Astrocyte of the spinal cord (primary cell): Measurements from ENCODE around the gene CCR9.

Source experiments
- DNase-seq: peaks from one replicate; pipeline ENCODE4 v3.0.0; 2011; ENCODE audit warnings: low read depth, low spot score
- H3K4me3 ChIP-seq: 2 replicates; pipeline ENCODE4 v1.5.1; 2011; ENCODE audit warnings: low read depth, mild to moderate bottlenecking, low read length, moderate library complexity
- in situ Hi-C: cut with HindIII; loops from 2 replicates; pipeline ENCODE4 v1.10.0; 2017; ENCODE audit warnings: low sequenced_read_pairs
- TF ChIP-seq, protein P1 (sequence below): IDR thresholded peaks from 2 replicates; pipeline ENCODE4 v1.5.1; 2012; ENCODE audit warnings: low read depth, mild to moderate bottlenecking, low read length, inconsistent platforms

Gene CCR9

DNA sequence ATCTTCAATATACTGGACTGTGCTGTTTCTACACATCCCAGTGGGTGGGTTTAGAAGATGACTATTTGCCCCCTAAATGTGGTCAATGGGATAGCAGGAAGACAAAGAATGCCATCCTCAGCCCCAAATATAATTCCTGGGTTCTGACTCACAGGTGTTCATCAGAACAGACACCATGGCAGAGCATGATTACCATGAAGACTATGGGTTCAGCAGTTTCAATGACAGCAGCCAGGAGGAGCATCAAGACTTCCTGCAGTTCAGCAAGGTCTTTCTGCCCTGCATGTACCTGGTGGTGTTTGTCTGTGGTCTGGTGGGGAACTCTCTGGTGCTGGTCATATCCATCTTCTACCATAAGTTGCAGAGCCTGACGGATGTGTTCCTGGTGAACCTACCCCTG is 60.0 kb downstream of the CCR9 start:
- TF ChIP-seq, protein P1, sequence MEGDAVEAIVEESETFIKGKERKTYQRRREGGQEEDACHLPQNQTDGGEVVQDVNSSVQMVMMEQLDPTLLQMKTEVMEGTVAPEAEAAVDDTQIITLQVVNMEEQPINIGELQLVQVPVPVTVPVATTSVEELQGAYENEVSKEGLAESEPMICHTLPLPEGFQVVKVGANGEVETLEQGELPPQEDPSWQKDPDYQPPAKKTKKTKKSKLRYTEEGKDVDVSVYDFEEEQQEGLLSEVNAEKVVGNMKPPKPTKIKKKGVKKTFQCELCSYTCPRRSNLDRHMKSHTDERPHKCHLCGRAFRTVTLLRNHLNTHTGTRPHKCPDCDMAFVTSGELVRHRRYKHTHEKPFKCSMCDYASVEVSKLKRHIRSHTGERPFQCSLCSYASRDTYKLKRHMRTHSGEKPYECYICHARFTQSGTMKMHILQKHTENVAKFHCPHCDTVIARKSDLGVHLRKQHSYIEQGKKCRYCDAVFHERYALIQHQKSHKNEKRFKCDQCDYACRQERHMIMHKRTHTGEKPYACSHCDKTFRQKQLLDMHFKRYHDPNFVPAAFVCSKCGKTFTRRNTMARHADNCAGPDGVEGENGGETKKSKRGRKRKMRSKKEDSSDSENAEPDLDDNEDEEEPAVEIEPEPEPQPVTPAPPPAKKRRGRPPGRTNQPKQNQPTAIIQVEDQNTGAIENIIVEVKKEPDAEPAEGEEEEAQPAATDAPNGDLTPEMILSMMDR, result no peak
- no peak overlapping the region for H3K4me3 ChIP-seq
- in situ Hi-C loops, result no loop called here
- no peak for DNase-seq

DNA sequence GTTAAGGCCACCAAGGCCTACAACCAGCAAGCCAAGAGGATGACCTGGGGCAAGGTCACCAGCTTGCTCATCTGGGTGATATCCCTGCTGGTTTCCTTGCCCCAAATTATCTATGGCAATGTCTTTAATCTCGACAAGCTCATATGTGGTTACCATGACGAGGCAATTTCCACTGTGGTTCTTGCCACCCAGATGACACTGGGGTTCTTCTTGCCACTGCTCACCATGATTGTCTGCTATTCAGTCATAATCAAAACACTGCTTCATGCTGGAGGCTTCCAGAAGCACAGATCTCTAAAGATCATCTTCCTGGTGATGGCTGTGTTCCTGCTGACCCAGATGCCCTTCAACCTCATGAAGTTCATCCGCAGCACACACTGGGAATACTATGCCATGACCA is 60.5 kb downstream of the CCR9 start:
- in situ Hi-C loops, result no loop called here
- DNase-seq, result no peak
- no peak overlapping the region for H3K4me3 ChIP-seq
- TF ChIP-seq, protein P1, result no peak

DNA sequence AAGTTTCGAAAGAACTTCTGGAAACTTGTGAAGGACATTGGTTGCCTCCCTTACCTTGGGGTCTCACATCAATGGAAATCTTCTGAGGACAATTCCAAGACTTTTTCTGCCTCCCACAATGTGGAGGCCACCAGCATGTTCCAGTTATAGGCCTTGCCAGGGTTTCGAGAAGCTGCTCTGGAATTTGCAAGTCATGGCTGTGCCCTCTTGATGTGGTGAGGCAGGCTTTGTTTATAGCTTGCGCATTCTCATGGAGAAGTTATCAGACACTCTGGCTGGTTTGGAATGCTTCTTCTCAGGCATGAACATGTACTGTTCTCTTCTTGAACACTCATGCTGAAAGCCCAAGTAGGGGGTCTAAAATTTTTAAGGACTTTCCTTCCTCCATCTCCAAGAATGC is 61.0 kb downstream of the CCR9 start:
- TF ChIP-seq, protein P1, result no peak
- in situ Hi-C loops, result no loop called here
- no peak overlapping the region for H3K4me3 ChIP-seq
- DNase-seq, result no peak

DNA sequence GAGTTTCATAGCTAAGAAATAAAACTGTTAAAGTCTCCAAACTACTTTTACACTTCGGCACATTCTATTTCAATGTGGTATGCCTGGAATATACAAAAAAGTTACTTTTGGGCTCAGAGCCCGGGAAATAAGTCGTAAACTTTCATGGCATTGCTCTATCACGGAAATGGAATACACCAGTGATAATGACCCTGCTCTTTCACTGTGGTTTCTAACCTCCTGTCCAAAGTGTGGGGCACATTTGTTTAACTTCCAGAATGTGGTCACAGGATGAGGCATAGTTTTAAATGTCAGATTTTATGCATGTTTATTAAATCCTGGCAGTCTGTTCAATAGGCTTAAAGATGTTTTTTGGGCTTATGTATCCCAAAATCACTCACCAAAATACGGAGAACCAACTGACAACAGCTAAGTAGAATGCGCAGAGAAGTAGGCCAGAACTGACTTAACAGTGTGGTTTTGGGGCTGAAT is 62.0 kb downstream of the CCR9 start:
- H3K4me3 ChIP-seq, result no peak overlapping the region
- TF ChIP-seq, protein P1, result no peak
- in situ Hi-C loops, result no loop called here
- DNase-seq, result peak; percentile 18

DNA sequence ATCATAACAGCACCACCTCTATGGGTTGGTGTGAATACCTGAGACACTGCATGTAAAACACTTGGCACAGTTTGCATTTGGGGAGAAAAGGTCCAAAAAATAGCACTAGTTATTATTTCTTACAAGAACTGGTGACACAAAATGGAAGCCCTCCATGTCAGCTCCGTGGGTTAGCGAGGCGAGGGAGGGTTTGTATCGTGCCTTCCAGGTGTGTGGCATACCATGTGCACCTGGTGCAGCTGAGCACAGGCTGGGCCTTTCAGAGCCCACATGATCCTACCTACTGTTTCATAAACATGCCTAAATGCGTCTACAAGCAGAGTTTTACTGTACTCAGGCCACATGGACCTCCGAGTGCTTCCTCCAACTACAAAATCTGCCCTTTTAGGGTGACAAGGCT is 62.5 kb downstream of the CCR9 start:
- TF ChIP-seq, protein P1, result no peak
- in situ Hi-C loops, result no loop called here
- DNase-seq, result no peak
- H3K4me3 ChIP-seq, result no peak overlapping the region

DNA sequence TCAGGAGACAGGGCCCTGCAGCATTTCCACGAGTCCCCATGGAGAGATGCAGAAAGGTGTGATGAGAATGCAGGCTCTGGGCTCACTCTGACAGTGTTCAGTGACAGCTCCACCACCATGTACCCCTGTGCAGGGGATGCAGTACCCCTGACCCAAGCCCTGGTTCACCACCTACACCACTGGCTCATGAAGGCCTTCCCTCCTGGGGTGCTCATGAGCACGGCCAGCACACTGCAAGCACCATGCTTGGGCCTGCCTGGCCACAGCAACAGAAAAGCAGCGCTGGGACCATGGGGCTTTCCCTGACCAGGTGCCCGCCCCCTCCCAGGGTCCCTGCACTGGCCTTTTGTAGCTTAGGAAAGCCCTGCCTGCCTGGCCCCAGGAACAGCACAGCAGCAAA is 63.1 kb downstream of the CCR9 start:
- DNase-seq, result no peak
- in situ Hi-C loops, result no loop called here
- H3K4me3 ChIP-seq, result no peak overlapping the region
- TF ChIP-seq, protein P1, result no peak

DNA sequence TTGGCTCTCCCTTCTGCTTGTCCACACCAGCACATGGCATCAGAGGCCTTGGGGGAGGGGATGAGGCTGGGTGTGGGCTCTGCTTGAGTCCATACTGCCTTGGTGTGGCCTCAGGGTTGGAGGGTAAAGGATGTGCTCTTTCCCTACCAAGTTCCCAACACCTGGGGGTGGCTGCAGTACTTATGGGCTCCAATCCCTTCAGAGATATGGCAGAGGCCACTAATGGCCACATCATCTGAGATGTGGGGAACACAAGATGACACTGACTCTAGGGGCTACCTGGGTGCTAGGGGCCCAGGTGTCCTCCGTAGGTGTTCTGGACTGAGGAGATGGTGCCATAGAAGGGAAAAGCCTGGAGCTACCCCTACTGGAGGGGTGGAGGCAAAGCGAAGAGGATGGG is 63.8 kb downstream of the CCR9 start:
- no peak for DNase-seq
- TF ChIP-seq, protein P1, result no peak
- no peak overlapping the region for H3K4me3 ChIP-seq
- in situ Hi-C loops, result no loop called here
